Stomach smooth muscle (tissue), 2 donors: ENCODE results near the gene CTBP2.

Experiments used
- H3K27ac ChIP-seq: one replicate; pipeline ENCODE4 v1.7.0; 2013; ENCODE audit warnings: mild to moderate bottlenecking, low read length, inconsistent platforms
- H3K27me3 ChIP-seq, 2 donors: one replicate each; pipeline ENCODE4 v1.7.0; 2013; ENCODE audit warnings: low read length in 2 of 2; ENCODE audit not compliant: insufficient read depth in 2 of 2, control insufficient read depth in 1 of 2
- H3K36me3 ChIP-seq, 2 donors: one replicate each; pipeline ENCODE4 v1.7.0; 2013; ENCODE audit warnings: low read length in 2 of 2; ENCODE audit not compliant: control insufficient read depth in 2 of 2, insufficient read depth in 2 of 2
- H3K4me1 ChIP-seq: one replicate; pipeline ENCODE4 v1.7.0; 2013; ENCODE audit warnings: low read length; ENCODE audit not compliant: control insufficient read depth, insufficient read depth
- H3K4me3 ChIP-seq, 2 donors: one replicate each; pipeline ENCODE4 v1.7.0; 2013; ENCODE audit warnings: low read length in 2 of 2
- H3K9ac ChIP-seq, 2 donors: one replicate each; pipeline ENCODE4 v1.7.0; 2013; ENCODE audit warnings: low read length in 2 of 2, mild to moderate bottlenecking in 1 of 2
- H3K9me3 ChIP-seq, 2 donors: one replicate each; pipeline ENCODE4 v1.7.0; 2013; ENCODE audit warnings: low read length in 2 of 2; ENCODE audit not compliant: control insufficient read depth in 2 of 2
- donor health status: healthy.
- donor health status: Pancreatic carcinoma.

CTBP2 gene

DNA sequence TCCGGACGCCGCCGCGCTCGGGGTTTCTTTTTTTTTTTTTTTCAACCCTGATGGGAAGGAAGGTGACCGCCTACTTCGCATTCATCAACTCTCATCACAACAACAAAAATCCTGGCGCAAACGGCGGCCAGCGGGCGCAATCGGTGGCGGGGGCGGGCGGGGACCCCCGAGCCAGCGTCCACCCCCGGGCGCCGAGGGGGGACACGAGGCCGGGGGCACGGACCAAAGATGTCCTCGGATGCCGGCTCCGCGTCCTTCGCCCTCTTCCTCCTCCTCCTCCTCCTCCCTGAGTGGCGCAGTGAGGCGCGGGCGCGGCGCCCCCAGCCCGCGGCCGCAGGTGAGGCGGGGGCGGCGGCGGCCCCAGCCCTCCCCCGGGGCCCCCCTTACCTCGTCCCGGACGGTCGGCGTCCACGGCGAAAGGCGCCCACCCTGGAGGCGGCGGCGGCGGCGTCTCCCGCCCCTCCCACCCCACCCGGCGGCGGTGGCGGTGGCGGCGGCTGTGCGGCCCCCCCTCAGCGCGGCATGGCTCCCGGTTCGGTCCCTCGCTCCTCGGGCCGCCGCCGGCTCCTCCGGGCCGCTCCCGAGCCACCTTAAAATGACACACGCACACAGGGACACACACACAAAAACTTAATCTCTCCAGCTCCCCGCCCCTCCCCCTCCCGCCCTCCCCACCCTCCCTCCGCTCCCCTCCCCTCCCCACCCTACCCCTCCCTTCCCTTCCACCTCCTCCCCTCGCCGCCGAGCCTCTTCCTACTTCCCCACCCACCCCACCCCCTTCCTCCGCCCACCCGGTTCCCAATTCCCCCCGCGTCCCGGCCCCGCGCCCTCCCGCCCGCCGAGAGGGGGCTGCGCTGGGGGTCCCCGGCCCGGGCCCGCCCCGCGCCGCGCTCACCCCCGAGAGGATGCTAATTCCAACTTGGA, at the start of gene CTBP2:
Gene CTBP2 (minus strand): TSS at position 632 of the 924 bp plus-strand sequence.
- Histone ChIP-seq H3K4me3 (peak within 1 kb of the TSS; percentile 71 to 77), H3K9ac (peak within 1 kb of the TSS; percentile 62 to 76), H3K4me1 (peaks cover 22% of the 10 kb centered on the region), H3K9me3 (no peaks in the 10 kb centered on the region), H3K27ac (peak within 1 kb of the TSS; percentile 87), H3K27me3 (no peaks in the 10 kb centered on the region), H3K36me3 (no peaks in the 10 kb centered on the region)

DNA sequence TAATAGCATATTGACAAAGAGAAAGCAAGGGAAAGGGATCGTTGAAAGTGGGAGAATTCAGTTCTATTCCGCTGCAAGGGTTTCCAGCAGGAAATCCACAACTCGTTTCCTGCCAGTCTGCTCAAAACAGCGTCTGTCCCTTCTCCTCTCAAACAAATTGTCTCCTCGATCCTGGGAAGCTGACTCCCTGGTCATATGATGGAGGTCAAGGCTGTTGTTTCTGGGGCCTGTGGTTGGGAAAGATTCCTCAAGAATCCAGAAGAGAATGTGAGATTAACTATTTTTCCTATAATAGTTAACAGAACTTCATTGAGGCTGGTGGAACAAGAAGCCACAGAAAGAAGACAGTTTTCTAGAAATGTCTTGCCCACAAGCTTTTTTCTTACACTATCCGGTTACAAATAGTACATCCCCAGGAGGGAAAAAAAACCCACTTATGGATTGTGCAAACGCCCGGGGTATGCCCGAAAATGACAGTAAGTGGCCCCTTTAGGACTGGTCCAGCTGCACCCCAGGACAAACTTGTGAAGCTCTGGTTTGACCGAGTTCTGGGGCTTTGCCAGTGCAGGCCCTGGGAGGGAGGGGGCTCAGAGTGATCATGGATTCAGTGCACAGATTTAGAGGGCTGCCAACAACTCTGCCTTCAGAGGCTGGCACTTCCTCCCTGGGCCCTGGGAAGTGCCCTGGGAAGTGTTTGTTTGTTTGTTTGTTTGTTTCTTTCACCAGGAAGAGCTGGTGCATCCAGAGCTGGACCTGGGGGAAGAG, 49.4 kb upstream of the CTBP2 start:
- Histone ChIP-seq H3K9ac (no peak overlapping the region), H3K27ac (no peak overlapping the region), H3K9me3 (no peaks in the 10 kb centered on the region), H3K27me3 (no peaks in the 10 kb centered on the region), H3K4me3 (no peak overlapping the region), H3K4me1 (no peaks in the 10 kb centered on the region), H3K36me3 (no peaks in the 10 kb centered on the region)

DNA sequence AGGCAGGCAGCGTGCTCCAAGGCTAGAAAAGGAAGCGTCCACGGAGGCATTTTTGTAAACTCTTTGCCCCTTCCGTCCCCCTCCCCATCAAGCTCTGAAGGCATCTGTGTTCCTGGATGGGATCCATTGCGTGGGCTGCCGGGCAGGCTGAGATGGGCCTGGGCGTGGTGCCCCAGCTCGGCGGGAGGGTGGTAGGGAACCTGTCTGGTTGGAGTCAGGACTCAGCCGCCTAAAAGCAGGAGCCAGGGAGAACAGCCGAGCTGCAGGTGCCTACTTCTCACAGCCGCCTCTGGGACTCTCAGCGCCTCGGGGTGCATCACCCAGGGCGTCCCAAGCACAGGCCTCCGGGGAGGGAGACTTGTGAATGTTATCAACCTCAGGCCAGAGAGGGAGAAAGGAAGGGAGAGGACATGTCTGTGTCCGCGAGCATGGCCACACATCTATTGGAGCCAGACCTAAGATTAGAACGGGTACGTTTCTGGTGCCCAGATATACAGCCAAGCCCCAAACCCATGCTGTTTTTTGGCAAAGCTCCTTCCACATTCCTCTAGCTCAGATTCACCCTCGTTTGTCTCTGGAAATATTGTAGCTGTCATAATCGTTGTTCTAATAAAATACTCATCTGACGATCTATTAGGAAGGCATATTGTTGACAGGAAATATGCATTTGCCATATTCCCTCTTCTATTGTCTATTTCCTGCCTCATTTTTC, 48.6 kb upstream of the CTBP2 start:
- Histone ChIP-seq H3K27me3 (no peaks in the 10 kb centered on the region), H3K4me3 (no peak overlapping the region), H3K4me1 (no peaks in the 10 kb centered on the region), H3K27ac (no peak overlapping the region), H3K9ac (no peak overlapping the region), H3K9me3 (no peaks in the 10 kb centered on the region), H3K36me3 (no peaks in the 10 kb centered on the region)

DNA sequence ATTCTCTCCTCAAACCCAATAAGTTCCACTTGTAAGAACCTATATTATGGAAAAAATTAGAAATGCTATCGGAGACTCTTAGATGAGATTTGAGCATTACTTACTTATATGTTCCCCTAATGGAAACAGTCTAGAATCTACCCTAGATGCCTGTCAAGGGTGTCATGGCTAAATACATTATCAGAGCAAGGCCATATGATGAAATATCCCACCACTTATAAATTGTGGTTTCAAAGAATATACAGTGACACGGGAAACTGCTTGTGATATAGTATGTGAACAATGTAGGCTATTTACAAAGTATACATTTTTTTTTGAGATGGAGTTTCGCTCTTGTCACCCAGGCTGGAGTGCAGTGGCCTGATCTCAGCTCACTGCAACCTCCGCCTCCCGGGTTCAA, 46.3 kb upstream of the CTBP2 start:
- Histone ChIP-seq H3K9me3 (no peaks in the 10 kb centered on the region), H3K4me3 (no peak overlapping the region), H3K36me3 (no peaks in the 10 kb centered on the region), H3K9ac (no peak overlapping the region), H3K27me3 (no peaks in the 10 kb centered on the region), H3K4me1 (no peaks in the 10 kb centered on the region), H3K27ac (no peak overlapping the region)

DNA sequence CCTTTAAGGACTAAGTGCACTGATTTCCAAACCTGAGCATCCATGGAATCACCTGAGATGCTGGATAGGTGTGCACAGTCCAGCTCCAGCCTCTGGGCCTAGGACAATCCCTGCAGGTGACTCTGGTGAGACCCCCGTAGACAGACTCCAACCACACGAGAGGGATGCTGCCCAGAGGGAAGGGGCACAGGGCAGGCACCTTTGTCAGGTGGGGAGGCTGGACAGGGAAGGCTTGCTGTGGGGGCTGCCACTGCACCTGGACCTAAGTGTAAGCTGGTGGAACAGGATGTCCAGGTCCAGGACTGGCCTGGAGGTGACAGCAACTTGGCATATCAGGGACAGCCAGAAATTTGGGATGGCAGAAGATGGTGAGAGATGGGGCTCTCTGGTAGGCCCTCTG, 45.1 kb upstream of the CTBP2 start:
- Histone ChIP-seq H3K36me3 (no peaks in the 10 kb centered on the region), H3K9ac (no peak overlapping the region), H3K4me3 (no peak overlapping the region), H3K9me3 (no peaks in the 10 kb centered on the region), H3K27me3 (no peaks in the 10 kb centered on the region), H3K27ac (no peak overlapping the region), H3K4me1 (no peaks in the 10 kb centered on the region)

DNA sequence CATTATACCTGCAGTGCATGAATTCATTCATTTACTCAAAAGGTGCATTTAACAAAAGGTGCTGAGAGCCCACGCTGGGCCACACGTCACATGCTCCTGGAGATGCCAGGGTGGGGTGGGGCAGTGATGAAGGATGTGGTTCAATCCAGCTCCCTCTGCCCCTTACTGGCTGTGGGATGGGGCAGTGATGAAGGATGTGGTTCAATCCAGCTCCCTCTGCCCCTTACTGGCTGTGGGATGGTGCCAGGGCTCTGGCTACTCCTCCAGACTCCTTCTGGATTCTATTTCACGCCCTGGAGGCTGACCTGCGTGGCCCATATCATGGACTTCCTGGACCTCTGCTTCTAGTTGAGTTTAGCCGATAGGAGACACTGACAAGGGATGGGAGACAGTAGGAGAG, 44.0 kb upstream of the CTBP2 start:
- Histone ChIP-seq H3K4me3 (no peak overlapping the region), H3K36me3 (no peaks in the 10 kb centered on the region), H3K4me1 (no peaks in the 10 kb centered on the region), H3K9ac (no peak overlapping the region), H3K27me3 (no peaks in the 10 kb centered on the region), H3K27ac (no peak overlapping the region), H3K9me3 (no peaks in the 10 kb centered on the region)

DNA sequence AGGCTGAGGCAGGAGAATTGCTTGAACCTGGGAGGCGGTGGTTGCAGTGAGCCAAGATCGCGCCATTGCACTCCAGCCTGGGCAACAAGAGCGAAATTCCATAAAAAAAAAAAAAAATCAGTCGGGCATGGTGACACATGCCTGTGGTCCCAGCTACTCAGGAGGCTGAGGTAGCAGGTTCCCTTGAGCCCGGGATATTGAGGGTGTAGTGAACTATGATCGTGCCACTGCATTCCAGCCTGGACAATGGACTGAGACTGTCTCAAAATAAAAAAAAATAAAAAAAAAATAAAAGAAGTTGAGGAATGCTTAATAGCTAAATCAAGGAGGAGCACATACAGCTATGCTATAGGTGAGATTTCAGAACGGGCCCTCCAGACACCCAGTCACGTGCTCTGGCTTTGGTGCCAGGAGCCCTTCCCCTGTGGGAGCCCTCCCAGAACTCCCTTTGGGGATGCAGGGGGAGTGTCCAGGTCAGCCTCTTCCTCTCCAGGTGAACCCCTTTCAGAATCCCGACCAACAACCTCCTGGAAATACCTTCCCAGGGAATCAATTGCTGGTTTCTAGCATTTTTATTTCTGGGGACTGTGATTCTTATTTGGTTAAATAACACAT, 42.9 kb upstream of the CTBP2 start:
- no peak overlapping the region for H3K4me3 ChIP-seq
- H3K9ac ChIP-seq = no peak overlapping the region

DNA sequence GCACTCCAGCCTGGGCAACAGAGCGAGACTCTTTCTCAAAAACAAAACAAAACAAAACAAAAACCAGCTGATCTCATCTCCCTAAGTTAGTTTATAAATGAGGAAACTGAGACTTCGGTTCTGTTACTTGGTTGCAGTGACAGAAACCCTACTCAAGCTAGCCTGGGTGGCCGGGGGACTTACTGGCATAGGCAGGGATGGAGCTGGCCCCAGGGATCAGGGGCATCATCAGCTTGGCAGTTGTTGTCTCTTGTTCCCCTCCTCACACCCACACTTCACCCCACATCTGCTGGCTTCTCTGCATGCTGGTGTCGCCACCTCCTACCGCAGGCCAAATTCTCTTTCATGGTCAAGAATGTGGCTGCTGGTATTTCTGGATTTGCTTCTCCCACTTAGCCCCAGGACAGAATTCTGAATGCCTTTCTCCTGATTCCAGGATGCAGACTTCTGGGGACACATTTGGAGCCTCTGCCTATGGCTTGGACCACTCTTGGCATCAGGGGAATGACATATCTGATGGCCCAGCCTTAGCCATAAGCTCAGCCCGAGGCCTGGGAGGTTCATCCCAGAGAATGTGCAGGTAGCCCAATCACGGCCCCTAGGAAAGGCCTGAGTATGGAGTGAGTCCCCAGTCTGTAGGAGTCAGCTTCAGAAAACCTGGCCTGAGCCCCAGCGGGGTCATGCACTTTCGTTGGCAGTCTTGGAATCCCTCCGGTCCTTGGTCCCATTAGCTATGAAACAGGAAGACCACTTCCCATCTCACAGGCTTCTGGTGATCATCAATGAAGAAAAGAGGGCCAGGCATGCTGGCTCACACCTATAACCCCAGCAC, 41.6 kb upstream of the CTBP2 start:
- no peak overlapping the region for H3K27ac ChIP-seq
- H3K4me1 ChIP-seq = no peaks in the 10 kb centered on the region
- H3K9ac ChIP-seq = no peak overlapping the region
- no peaks in the 10 kb centered on the region for H3K36me3 ChIP-seq
- H3K27me3 ChIP-seq = no peaks in the 10 kb centered on the region
- H3K9me3 ChIP-seq = no peaks in the 10 kb centered on the region
- no peak overlapping the region for H3K4me3 ChIP-seq

More for the DNA sequence above, 42.9 kb upstream of the CTBP2 start:
- Histone ChIP-seq H3K9me3 (no peaks in the 10 kb centered on the region), H3K27ac (no peak overlapping the region), H3K36me3 (no peaks in the 10 kb centered on the region), H3K27me3 (no peaks in the 10 kb centered on the region), H3K4me1 (no peaks in the 10 kb centered on the region)

DNA sequence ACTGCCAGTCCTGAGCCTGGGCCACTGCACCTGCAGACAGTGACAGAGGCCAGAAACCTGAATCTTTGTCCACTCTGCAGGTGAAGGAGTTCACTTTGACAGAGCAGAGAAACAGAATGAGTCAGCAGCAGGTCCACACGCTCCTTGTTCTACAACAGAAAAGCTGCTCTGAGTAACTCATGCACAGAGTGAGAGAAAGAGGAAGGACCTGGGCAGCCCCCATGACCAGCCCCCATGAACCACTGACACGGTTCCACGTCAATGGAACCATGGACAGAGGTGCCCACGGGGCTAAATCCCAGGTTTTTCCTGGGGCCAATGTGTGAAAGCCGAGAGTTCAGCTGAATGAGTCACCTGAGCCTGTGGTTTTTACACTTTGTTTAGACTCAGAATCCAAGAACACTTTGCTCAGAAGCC, 40.8 kb upstream of the CTBP2 start:
- Histone ChIP-seq H3K36me3 (no peaks in the 10 kb centered on the region), H3K4me3 (no peak overlapping the region), H3K9me3 (no peaks in the 10 kb centered on the region), H3K27me3 (no peaks in the 10 kb centered on the region), H3K4me1 (no peaks in the 10 kb centered on the region), H3K9ac (no peak overlapping the region), H3K27ac (no peak overlapping the region)

DNA sequence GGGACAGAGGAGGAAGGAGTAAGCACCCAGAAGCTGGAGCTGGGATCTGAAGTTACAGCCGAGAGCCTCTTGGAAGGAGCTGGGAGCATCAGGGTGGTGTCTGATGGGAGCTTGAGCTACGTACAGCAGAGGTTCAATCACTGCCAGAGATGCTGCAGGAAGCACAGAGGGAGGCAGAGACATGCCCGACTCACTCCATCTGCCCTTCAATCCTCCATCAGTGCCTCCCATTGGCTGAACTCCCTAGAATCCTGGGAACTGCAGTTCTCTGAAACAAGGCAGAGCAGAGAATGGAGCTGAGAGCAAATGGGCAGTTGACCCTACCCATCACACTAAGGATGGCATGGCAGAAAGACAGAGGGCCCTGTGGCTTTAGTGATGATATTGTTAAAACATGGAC, 40.0 kb upstream of the CTBP2 start:
- Histone ChIP-seq H3K36me3 (no peaks in the 10 kb centered on the region), H3K4me3 (no peak overlapping the region), H3K4me1 (no peaks in the 10 kb centered on the region), H3K27me3 (no peaks in the 10 kb centered on the region), H3K9me3 (no peaks in the 10 kb centered on the region), H3K9ac (no peak overlapping the region), H3K27ac (no peak overlapping the region)
